MM.1S (cell line): Measurements from ENCODE around the gene NDUFS2.

Experiments used
- CTCF ChIP-seq: fragments of 300-600 bp; sonication (generic); IDR thresholded peaks from 2 replicates; pipeline ENCODE4 v1.5.1; 2016; ENCODE audit warnings: antibody characterized with exemption, low read length, mixed read lengths
- EZH2 ChIP-seq: fragments of 300-600 bp; sonication (generic); optimal IDR thresholded peaks from 2 replicates; pipeline ENCODE3; 2017; ENCODE audit warnings: low read depth, mild to moderate bottlenecking, antibody characterized with exemption, low read length, mixed read lengths
- EZH2phosphoT487 ChIP-seq: fragments of 300-600 bp; sonication (generic); IDR thresholded peaks from 2 replicates; pipeline ENCODE4 v1.6.1; 2018; ENCODE audit warnings: antibody characterized with exemption, low read length

GRCh38 chr1:161153682-161154337 is 48.4 kb upstream of the NDUFS2 start, which contains the start of gene UFC1:
- TF ChIP-seq EZH2 (no peak), CTCF (no peak), EZH2phosphoT487 (no peak)
